SK-N-SH (cell line): ENCODE data around the gene MYO7A. TPM values are rescaled to one million over a fixed set of nuclear protein-coding genes. Genes with fewer than 3 reads are reported as not detected.

Source experiments
- CTCF ChIA-PET: fragments of 300-600, 350-600 bp; formaldehyde crosslinking; extraction: SDS; loops from one replicate; lab custom pipeline; 2021; lab: Yijun Ruan, JAX
- POLR2A ChIA-PET: fragments of 350-600 bp; sonication (Branson Sonifier 250); formaldehyde crosslinking; extraction: SDS; loops from one replicate; lab custom pipeline; 2020; ENCODE audit warnings: antibody characterized with exemption, inconsistent platforms; lab: Yijun Ruan, JAX
- DNase-seq: peaks from one replicate; pipeline ENCODE4 v3.0.0; 2012
- H2AFZ ChIP-seq: fragments of 200-600 bp; sonication (generic); 2 replicates; pipeline ENCODE4 v1.8.1; 2016; ENCODE audit warnings: antibody characterized with exemption, mild to moderate bottlenecking, low read depth
- H3F3A ChIP-seq: fragments of 200-600 bp; sonication (generic); replicated peaks from 2 replicates; pipeline ENCODE3; 2016; ENCODE audit warnings: antibody characterized with exemption, mild to moderate bottlenecking; ENCODE audit not compliant: insufficient read depth
- H3K27ac ChIP-seq, 2 experiments: fragments of 200-500 bp in 1 of 2; fragments of 200-600 bp in 1 of 2; sonication (Bioruptor generic) in 1 of 2; sonication (generic), shearing (Covaris generic) in 1 of 2; 2 replicates each; pipeline versions ENCODE4 v1.5.1 to v1.6.1; 2014 to 2016; ENCODE audit warnings: low read depth in 2 of 2, inconsistent platforms in 1 of 2, low read length in 1 of 2, mild to moderate bottlenecking in 1 of 2, mixed read lengths in 1 of 2
- H3K27me3 ChIP-seq: fragments of 200-600 bp; sonication (generic), shearing (Covaris generic); 2 replicates; pipeline ENCODE4 v1.6.1; 2016; ENCODE audit warnings: mixed run types; ENCODE audit not compliant: insufficient read depth
- H3K36me3 ChIP-seq, 2 experiments: fragments of 200-500 bp in 1 of 2; fragments of 200-600 bp in 1 of 2; sonication (Bioruptor generic) in 1 of 2; sonication (generic) in 1 of 2; replicated peaks in 1 of 2; 2 replicates each; pipeline versions ENCODE3 to v1.5.1; 2014 to 2016; ENCODE audit warnings: low read length in 1 of 2, mild to moderate bottlenecking in 1 of 2; ENCODE audit not compliant: insufficient read depth in 2 of 2, control insufficient read depth in 1 of 2
- H3K4me1 ChIP-seq, 2 experiments: fragments of 200-500 bp in 1 of 2; fragments of 200-600 bp in 1 of 2; sonication (Bioruptor generic) in 1 of 2; sonication (generic), shearing (Covaris generic) in 1 of 2; 2 replicates each; pipeline versions ENCODE4 v1.5.1 to v1.6.1; 2014 to 2016; ENCODE audit warnings: low read depth in 1 of 2, low read length in 1 of 2, mixed run types in 1 of 2; ENCODE audit not compliant: insufficient read depth in 2 of 2, control insufficient read depth in 1 of 2
- H3K4me2 ChIP-seq: fragments of 200-600 bp; sonication (generic), shearing (Covaris generic); 2 replicates; pipeline ENCODE4 v1.6.1; 2017; ENCODE audit warnings: mixed run types
- H3K4me3 ChIP-seq, 2 experiments: fragments of 200-500 bp in 1 of 2; fragments of 200-600 bp in 1 of 2; sonication (Bioruptor generic) in 1 of 2; sonication (generic), shearing (Covaris generic) in 1 of 2; 2 replicates each; pipeline versions ENCODE4 v1.5.1 to v1.8.1; 2014 to 2016; ENCODE audit warnings: low read depth in 2 of 2, inconsistent platforms in 1 of 2, low read length in 1 of 2, mild to moderate bottlenecking in 1 of 2, mixed read lengths in 1 of 2, moderate library complexity in 1 of 2
- H3K79me2 ChIP-seq: fragments of 200-600 bp; sonication (generic); 2 replicates; pipeline ENCODE4 v1.8.1; 2017; ENCODE audit warnings: mild to moderate bottlenecking; ENCODE audit not compliant: insufficient read depth
- H3K9ac ChIP-seq: fragments of 200-600 bp; sonication (generic); 2 replicates; pipeline ENCODE4 v1.6.1; 2017; ENCODE audit warnings: mixed run types
- H3K9me2 ChIP-seq: fragments of 200-600 bp; sonication (generic); 2 replicates; pipeline ENCODE4 v1.6.1; 2017; ENCODE audit warnings: mixed run types
- H3K9me3 ChIP-seq: fragments of 200-600 bp; sonication (generic); 2 replicates; pipeline ENCODE4 v1.6.1; 2017; ENCODE audit warnings: mixed run types, mild to moderate bottlenecking, moderate library complexity
- H4K20me1 ChIP-seq: fragments of 200-600 bp; sonication (generic); 2 replicates; pipeline ENCODE4 v1.6.1; 2017; ENCODE audit warnings: mild to moderate bottlenecking, mixed run types; ENCODE audit not compliant: insufficient read depth
- ELF1 ChIP-seq: IDR thresholded peaks from 2 replicates; pipeline ENCODE4 v1.4.0; 2012
- EP300 ChIP-seq, 2 experiments: IDR thresholded peaks; 2 replicates each; pipeline versions ENCODE4 v1.4.0 to v1.6.1; 2012; ENCODE audit warnings: borderline replicate concordance in 1 of 2, low read depth in 1 of 2, low read length in 1 of 2
- EZH2phosphoT487 ChIP-seq: fragments of 200-600 bp; sonication (generic); IDR thresholded peaks from 2 replicates; pipeline ENCODE4 v1.6.1; 2017; ENCODE audit warnings: low read depth, mixed run types, mild to moderate bottlenecking, antibody characterized with exemption, moderate library complexity, borderline replicate concordance
- FOSL2 ChIP-seq: IDR thresholded peaks from 2 replicates; pipeline ENCODE4 v1.4.0; 2012; ENCODE audit warnings: low read depth, mild to moderate bottlenecking, moderate library complexity, borderline replicate concordance
- FOXJ3 ChIP-seq: sonication (generic); formaldehyde crosslinking; IDR thresholded peaks from 2 replicates; pipeline ENCODE4 v1.5.1; 2020; ENCODE audit warnings: mild to moderate bottlenecking, missing genetic modification reagents
- POLR2AphosphoS5 ChIP-seq: IDR thresholded peaks from 2 replicates; pipeline ENCODE4 v1.6.1; 2012; ENCODE audit warnings: low read depth, low read length
- RCOR1 ChIP-seq: fragments of 150-350 bp; IDR thresholded peaks from 2 replicates; pipeline ENCODE4 v1.6.1; 2017; ENCODE audit warnings: antibody characterized with exemption, low read length
- RFX5 ChIP-seq: IDR thresholded peaks from 2 replicates; pipeline ENCODE4 v1.6.1; 2012; ENCODE audit warnings: mild to moderate bottlenecking, improper control_type of control experiment, low read length
- RXRA ChIP-seq: IDR thresholded peaks from 2 replicates; pipeline ENCODE4 v1.4.0; 2012; ENCODE audit warnings: low read depth, mild to moderate bottlenecking, borderline replicate concordance
- SMC3 ChIP-seq: IDR thresholded peaks from 2 replicates; pipeline ENCODE4 v1.6.1; 2012; ENCODE audit warnings: low read depth, low read length, improper control_type of control experiment
- TAF1 ChIP-seq: IDR thresholded peaks from 2 replicates; pipeline ENCODE4 v1.6.1; 2012; ENCODE audit warnings: low read depth, mild to moderate bottlenecking, low read length, moderate library complexity, borderline replicate concordance
- TCF12 ChIP-seq: IDR thresholded peaks from 2 replicates; pipeline ENCODE4 v1.4.0; 2012
- YY1 ChIP-seq: IDR thresholded peaks from 2 replicates; pipeline ENCODE4 v1.4.0; 2012; ENCODE audit warnings: low read depth, mild to moderate bottlenecking
- WGBS: methylation state at CpG from one replicate; pipeline ENCODE4 v1.1.6; 2017; ENCODE audit warnings: low lambda C conversion rate; 5-methylcytosine and 5-hydroxymethylcytosine counted together
- polyA plus RNA-seq, 3 experiments: library from polyadenylated mRNA; depleted of rRNA; stranded (reverse); fragments of >200 nt; gene quantifications; 2 replicates each; pipeline ENCODE4 v1.2.3, GENCODE V29; 2012
- TF ChIP-seq, protein P1 (sequence below): fragments of 200-600 bp; sonication (generic); IDR thresholded peaks from 2 replicates; pipeline ENCODE4 v1.6.1; 2017; ENCODE audit warnings: antibody characterized with exemption, mild to moderate bottlenecking, moderate library complexity
- TF ChIP-seq, protein P2 (sequence below): IDR thresholded peaks from 2 replicates; pipeline ENCODE4 v1.4.0; 2012; ENCODE audit warnings: low read depth, borderline replicate concordance
- TF ChIP-seq, protein P3 (sequence below): IDR thresholded peaks from 2 replicates; pipeline ENCODE4; 2012

Gene MYO7A
- polyA plus RNA-seq, 1 of the 3 experiments (the other 2 are of a cell fraction): 0.08 TPM

DNA sequence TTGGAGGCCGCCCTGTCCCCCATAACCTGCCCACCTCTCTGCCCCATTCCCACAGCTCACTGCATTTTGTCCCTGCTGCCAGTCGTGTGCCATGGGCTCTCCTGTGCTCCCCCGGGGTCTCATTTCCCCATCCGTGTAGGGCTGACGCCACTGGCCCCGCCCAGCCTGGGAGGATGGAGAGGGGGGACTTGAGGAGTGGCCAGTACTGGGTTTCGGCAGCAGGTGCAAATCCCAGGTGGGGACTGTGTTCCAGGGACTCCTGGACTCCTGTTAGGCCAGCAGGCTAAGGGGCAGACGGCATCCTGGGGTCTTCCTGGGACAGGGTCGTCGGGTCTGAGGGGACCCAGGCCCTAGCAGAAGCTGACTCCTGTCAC lies 1.2 kb upstream of the MYO7A start:
- Histone ChIP-seq H2AFZ (no peak overlapping the region), H3K9me3 (no peaks in the 10 kb centered on the region), H3K4me2 (peak overlapping the region; percentile 92), H3K36me3 (peaks cover 0 to 12% of the 10 kb centered on the region in 2 experiments), H3K27me3 (no peaks in the 10 kb centered on the region), H3K27ac (no peak overlapping the region), H3K79me2 (no peaks in the 10 kb centered on the region), H3F3A (no peaks in the 10 kb centered on the region), H3K9me2 (no peaks in the 10 kb centered on the region), H3K9ac (no peak overlapping the region), H3K4me3 (peak overlapping the region; percentile 47 to 74; a peak in 3 of 4 replicates), H4K20me1 (no peaks in the 10 kb centered on the region), H3K4me1 (peaks cover 0 to 42% of the 10 kb centered on the region in 2 experiments; a peak in 2 of 4 replicates)
- 25% methylated on average over 9 of the region's 10 CpGs for WGBS
- CTCF ChIA-PET: interaction anchor here (0.6 to 12.2 kb wide), 64 partner anchors 9 to 526 kb away, joined by 3 to 270 read pairs (median 6); partner anchors contain the start of gene OMP
- TF ChIP-seq SMC3 (no peak), RFX5 (no peak), FOSL2 (no peak), TAF1 (no peak), RXRA (no peak), YY1 (no peak), POLR2AphosphoS5 (no peak), TCF12 (no peak), ELF1 (no peak), EP300 (IDR thresholded peaks at IDR 0.05; ENCODE audit: borderline replicate concordance in 1 of 2, low read depth in 1 of 2, low read length in 1 of 2) (no peak), EZH2phosphoT487 (no peak), FOXJ3 (CRISPR knock-in tag) (no peak), RCOR1 (no peak)
- TF ChIP-seq, protein P1, sequence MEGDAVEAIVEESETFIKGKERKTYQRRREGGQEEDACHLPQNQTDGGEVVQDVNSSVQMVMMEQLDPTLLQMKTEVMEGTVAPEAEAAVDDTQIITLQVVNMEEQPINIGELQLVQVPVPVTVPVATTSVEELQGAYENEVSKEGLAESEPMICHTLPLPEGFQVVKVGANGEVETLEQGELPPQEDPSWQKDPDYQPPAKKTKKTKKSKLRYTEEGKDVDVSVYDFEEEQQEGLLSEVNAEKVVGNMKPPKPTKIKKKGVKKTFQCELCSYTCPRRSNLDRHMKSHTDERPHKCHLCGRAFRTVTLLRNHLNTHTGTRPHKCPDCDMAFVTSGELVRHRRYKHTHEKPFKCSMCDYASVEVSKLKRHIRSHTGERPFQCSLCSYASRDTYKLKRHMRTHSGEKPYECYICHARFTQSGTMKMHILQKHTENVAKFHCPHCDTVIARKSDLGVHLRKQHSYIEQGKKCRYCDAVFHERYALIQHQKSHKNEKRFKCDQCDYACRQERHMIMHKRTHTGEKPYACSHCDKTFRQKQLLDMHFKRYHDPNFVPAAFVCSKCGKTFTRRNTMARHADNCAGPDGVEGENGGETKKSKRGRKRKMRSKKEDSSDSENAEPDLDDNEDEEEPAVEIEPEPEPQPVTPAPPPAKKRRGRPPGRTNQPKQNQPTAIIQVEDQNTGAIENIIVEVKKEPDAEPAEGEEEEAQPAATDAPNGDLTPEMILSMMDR: no peak
- TF ChIP-seq, protein P2, sequence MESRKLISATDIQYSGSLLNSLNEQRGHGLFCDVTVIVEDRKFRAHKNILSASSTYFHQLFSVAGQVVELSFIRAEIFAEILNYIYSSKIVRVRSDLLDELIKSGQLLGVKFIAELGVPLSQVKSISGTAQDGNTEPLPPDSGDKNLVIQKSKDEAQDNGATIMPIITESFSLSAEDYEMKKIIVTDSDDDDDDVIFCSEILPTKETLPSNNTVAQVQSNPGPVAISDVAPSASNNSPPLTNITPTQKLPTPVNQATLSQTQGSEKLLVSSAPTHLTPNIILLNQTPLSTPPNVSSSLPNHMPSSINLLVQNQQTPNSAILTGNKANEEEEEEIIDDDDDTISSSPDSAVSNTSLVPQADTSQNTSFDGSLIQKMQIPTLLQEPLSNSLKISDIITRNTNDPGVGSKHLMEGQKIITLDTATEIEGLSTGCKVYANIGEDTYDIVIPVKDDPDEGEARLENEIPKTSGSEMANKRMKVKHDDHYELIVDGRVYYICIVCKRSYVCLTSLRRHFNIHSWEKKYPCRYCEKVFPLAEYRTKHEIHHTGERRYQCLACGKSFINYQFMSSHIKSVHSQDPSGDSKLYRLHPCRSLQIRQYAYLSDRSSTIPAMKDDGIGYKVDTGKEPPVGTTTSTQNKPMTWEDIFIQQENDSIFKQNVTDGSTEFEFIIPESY: no peak
- TF ChIP-seq, protein P3, sequence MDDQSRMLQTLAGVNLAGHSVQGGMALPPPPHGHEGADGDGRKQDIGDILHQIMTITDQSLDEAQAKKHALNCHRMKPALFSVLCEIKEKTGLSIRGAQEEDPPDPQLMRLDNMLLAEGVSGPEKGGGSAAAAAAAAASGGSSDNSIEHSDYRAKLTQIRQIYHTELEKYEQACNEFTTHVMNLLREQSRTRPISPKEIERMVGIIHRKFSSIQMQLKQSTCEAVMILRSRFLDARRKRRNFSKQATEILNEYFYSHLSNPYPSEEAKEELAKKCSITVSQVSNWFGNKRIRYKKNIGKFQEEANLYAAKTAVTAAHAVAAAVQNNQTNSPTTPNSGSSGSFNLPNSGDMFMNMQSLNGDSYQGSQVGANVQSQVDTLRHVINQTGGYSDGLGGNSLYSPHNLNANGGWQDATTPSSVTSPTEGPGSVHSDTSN: no peak
- DNase-seq: no peak
- POLR2A ChIA-PET: interaction anchor here (0.9 to 1.9 kb wide), 2 partner anchors 36 to 59 kb away, joined by 3 to 7 read pairs; no protein-coding TSS in a partner anchor
